GM06990 (cell line): ENCODE data around the gene LRRC75B.
"Not testable (repeated sequence)": the region's sequence is repeated elsewhere in the genome, so short reads cannot be mapped to it uniquely, and the experiment has no call there.

Experiments
- DNase-seq: peaks from one replicate; pipeline ENCODE4 v3.0.0-alpha.2; 2011; ENCODE audit not compliant: insufficient read length; ENCODE audit errors: extremely low read depth
- H3K27me3 ChIP-seq: replicated peaks from 2 replicates; pipeline ENCODE4 v1.6.0; 2011; ENCODE audit warnings: low read length; ENCODE audit not compliant: control insufficient read depth, insufficient read depth
- H3K36me3 ChIP-seq: 2 replicates; pipeline ENCODE4 v1.5.1; 2011; ENCODE audit warnings: low read length; ENCODE audit not compliant: control insufficient read depth, insufficient read depth
- H3K4me3 ChIP-seq: replicated peaks from 2 replicates; pipeline ENCODE4 v1.5.1; 2011; ENCODE audit warnings: low read depth, mild to moderate bottlenecking, control low read depth, low read length
- CTCF ChIP-seq: IDR thresholded peaks from 2 replicates; pipeline ENCODE4 v1.5.1; 2011; ENCODE audit warnings: low read length, control low read depth, mild to moderate bottlenecking, inconsistent platforms; ENCODE audit not compliant: insufficient read depth, poor library complexity, severe bottlenecking

LRRC75B gene

DNA sequence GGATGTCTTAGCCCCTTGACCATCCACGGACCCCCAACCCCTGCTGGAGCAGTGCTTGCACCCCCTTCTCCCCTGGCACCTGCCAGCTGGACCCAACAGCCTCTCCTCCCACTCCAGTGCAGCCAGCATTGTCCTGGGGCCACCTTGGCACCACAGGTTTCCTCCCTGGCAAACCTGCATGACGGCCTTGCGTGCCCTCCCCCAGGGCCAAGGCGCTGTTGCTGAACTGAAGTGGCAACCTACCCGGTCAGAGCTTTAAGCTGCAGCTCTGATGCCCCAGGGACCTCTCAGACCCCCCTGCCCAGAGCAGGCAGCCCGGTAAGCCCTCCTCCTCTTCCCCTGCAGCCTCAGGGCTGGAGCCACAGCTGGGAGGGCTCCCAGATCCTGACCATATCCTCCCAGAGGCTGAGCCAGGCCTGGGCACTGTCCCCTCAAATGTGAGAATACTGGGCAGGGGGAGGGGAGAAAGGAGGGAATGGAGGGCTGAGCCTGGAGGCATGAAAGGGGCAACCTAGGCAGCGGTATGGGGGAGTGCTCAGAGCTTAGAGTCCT, 1.8 kb upstream of the LRRC75B start:
- no peak for TF ChIP-seq CTCF
- DNase-seq: no peak
- H3K4me3 ChIP-seq: no peak overlapping the region
- H3K36me3 ChIP-seq: no peaks in the 10 kb centered on the region
- no peaks in the 10 kb centered on the region for H3K27me3 ChIP-seq

GRCh38 chr22:24593836-24594568, 1.1 kb upstream of the LRRC75B start:
- H3K36me3 ChIP-seq: no peaks in the 10 kb centered on the region
- TF ChIP-seq CTCF: no peak
- H3K27me3 ChIP-seq: no peaks in the 10 kb centered on the region
- H3K4me3 ChIP-seq: no peak overlapping the region
- no peak for DNase-seq

DNA sequence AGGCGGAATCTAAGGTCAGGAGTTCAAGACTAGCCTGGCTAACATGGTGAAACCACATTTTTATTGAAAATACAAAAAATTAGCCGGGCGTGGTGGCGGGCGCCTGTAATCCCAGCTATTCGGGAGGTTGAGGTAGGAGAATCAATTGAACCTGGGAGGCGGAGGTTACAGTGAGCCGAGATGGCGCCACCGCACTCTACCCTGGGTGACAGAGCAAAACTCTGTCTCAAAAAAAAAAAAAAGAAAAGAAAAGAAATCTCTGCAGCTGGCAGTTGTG, 624 bp upstream of the LRRC75B start:
- H3K36me3 ChIP-seq, H3K27me3 ChIP-seq, DNase-seq: not testable (repeated sequence)
- H3K4me3 ChIP-seq: peak overlapping the region; percentile 57; the same call in 1 of the 2 replicates

GRCh38 chr22:24592058-24592850, 619 bp downstream of the LRRC75B start:
- no peaks in the 10 kb centered on the region for H3K27me3 ChIP-seq
- peak overlapping the region; percentile 57 for H3K4me3 ChIP-seq
- peak; percentile 39 for DNase-seq
- H3K36me3 ChIP-seq: no peaks in the 10 kb centered on the region
- no peak for TF ChIP-seq CTCF

- DNase-seq: no peak
- H3K27me3 ChIP-seq: no peaks in the 10 kb centered on the region
- no peak overlapping the region for H3K4me3 ChIP-seq
- no peak for TF ChIP-seq CTCF
- no peaks in the 10 kb centered on the region for H3K36me3 ChIP-seq
Measured at GRCh38 chr22:24591286-24591830, 1.5 kb downstream of the LRRC75B start.

DNA sequence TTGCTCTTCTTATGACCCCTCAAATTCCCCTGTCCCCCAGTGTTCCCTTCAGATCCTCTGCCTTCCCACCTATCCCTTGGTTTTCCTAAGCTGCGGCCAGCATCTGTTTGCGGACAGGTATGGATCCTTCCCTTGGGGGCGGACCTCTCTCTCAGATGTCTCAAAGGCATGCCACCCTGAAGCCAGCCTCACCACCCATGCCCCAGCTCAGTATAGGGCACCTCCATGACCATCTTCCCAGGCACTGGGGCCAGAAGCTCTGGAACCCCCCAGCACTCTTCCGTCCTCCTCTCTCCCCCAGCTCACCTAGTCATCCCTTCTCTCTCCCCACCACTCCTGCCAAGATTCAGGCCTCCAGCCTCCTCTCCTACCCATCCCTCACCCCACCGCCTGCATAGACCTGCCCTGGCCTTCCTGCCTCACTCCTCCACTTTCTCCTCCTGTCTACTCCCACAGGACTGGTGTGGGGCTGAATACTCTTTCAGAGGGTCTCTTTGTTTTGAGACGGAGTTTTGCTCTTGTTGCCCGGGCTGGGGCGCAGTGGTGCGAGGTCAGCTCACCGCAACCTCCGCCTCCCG, 2.2 kb downstream of the LRRC75B start:
- Histone ChIP-seq H3K27me3 (no peaks in the 10 kb centered on the region), H3K36me3 (no peaks in the 10 kb centered on the region), H3K4me3 (no peak overlapping the region)
- no peak for TF ChIP-seq CTCF
- DNase-seq: no peak
